Uterus (tissue), 2 donors: Measurements from ENCODE around the gene OTUB2.

Experiments used
- CTCF ChIP-seq, 4 experiments: fragments of 200-600 bp in 2 of 4; fragments of 450-650 bp in 2 of 4; sonication (generic) in 2 of 4; IDR thresholded peaks; one replicate each; pipeline ENCODE4 v1.5.1; 2016 to 2019; ENCODE audit warnings: antibody characterized with exemption in 4 of 4, mild to moderate bottlenecking in 2 of 4, moderate library complexity in 1 of 4
- POLR2A ChIP-seq, 2 donors: fragments of 450-650 bp; IDR thresholded peaks; one replicate each; pipeline ENCODE4 v1.6.1; 2016; ENCODE audit warnings: antibody characterized with exemption in 2 of 2, mild to moderate bottlenecking in 1 of 2, moderate library complexity in 1 of 2

- TF ChIP-seq CTCF (IDR thresholded peaks at IDR 0.05) = no peak
- TF ChIP-seq POLR2A (IDR thresholded peaks at IDR 0.05) = no peak
Measured at GRCh38 chr14:94001016-94001415, 25.1 kb upstream of the OTUB2 start.
